GM18858 (cell line): ENCODE measurements around the gene STEAP3.

Experiments
- ATAC-seq: cut with Tn5 transposase; IDR thresholded peaks from one replicate; pipeline ENCODE4 v1.9.1; 2021; ENCODE audit not compliant: unreplicated experiment

Gene STEAP3

DNA sequence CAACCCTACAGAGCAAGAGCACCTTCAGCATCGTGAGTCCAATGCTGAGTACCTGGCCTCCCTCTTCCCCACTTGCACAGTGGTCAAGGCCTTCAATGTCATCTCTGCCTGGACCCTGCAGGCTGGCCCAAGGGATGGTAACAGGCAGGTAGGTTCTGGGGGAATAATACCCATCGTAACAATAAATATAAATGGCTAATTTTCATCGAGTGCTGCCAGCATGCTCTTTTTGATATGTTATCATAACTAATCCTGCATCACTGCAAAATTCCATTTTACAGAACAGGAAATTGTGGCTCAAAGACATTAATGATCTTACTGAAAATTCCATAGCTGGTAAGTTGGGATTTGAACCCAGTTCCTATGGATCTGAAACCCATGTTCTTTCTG lies 22.2 kb downstream of the STEAP3 start:
- ATAC-seq = no peak

DNA sequence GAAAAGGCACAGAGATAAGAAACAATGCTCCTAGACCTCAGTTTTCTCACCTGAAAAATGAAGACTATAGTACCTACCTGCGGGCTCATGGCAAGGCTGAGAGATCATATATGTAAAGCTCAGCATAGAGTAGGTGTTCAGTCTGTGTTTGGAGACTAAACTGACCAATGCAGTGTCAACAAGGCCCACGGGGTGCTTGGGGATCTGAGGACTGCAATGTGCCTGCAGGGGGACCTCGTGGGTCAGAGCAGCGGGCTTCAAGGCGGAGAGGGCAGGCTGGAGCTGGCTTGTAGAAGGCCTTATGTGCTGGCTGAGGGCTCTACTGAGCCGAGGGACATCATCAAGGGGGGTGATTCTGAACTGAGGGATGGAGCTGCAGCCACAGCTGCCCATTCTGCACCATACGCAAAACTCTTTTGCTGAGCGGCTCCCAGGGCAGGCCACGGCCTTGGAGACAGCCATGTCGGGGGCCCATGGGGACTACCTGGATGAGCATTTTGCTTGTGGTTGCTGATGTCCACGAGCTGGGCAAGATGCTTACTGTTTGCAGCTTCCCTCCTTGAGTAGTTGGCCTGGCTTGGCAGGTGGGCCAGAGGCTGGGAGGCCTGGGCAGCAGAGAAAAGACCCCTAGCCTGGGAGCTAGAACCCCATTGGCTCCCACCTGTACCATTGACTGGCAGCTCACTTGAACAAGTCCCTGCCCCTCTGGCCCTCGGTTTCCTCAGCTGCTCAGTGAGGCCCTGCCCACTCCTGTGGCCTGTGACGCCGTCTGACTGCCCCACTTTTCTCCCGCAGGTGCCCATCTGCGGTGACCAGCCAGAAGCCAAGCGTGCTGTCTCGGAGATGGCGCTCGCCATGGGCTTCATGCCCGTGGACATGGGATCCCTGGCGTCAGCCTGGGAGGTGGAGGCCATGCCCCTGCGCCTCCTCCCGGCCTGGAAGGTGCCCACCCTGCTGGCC lies 23.5 kb downstream of the STEAP3 start:
- no peak for ATAC-seq

DNA sequence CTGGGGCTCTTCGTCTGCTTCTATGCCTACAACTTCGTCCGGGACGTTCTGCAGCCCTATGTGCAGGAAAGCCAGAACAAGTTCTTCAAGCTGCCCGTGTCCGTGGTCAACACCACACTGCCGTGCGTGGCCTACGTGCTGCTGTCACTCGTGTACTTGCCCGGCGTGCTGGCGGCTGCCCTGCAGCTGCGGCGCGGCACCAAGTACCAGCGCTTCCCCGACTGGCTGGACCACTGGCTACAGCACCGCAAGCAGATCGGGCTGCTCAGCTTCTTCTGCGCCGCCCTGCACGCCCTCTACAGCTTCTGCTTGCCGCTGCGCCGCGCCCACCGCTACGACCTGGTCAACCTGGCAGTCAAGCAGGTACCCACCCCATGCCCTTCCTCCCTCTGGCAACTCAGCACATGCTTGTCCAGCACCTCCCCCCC lies 24.2 kb downstream of the STEAP3 start:
- ATAC-seq = no peak

DNA sequence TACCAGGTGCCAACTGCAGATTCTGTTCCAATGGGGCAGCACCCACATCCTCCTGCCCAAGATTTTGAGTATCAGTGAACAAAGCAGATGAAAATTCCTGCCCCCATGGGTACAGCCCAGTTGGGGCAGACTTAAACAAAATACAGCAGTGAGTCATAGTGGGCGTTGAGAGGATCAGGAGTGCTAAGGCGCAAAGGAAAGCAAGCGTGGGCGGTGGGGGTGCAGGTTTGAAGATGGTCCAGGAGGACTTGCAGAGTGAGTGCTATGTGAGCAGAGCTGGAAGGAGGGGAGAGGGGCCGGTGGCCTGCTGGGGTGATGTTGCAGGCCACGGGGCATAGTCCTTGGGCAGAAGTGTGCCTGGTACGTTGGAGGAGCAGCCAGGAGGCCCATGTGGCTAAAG lies 24.7 kb downstream of the STEAP3 start:
- ATAC-seq = no peak

DNA sequence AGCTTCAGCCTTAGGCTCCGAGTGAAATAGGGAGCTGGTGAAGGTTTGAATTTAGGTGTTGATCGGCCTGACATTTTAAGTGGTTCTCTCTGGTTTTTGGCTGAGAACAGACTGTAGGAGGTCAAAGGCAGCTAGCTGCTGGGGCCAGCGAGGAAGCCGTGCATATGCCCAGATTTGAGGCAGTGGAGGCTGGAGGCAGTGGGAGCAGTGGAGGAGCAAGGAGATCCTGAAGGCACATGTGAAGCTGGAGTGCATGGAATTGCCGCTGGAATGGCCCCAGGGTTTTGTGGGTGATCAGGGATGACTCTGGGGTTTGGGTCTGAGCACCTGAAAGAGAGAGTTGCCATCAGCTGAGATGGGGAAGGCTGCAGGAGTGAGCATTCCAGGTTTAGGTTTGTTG lies 25.1 kb downstream of the STEAP3 start:
- no peak for ATAC-seq

DNA sequence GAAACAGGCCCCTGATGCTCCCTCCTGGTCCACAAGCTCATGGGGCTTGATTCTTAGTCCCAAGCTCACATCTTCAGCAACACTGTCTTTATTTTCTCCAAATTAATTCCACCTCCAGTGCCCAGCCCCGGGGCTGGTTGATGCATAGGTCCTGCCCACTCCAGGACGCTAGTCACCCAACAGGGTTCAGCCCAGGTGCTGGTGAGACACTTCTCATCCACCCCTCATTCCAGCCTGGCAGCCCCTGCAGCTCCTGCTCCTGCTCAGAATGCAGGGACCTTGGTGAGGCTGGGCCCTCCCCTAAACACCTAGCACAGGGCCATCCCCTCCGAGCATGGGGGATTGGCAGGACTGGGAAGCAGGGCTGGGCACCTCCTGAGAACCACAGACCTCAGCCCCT lies 25.7 kb downstream of the STEAP3 start:
- no peak for ATAC-seq

DNA sequence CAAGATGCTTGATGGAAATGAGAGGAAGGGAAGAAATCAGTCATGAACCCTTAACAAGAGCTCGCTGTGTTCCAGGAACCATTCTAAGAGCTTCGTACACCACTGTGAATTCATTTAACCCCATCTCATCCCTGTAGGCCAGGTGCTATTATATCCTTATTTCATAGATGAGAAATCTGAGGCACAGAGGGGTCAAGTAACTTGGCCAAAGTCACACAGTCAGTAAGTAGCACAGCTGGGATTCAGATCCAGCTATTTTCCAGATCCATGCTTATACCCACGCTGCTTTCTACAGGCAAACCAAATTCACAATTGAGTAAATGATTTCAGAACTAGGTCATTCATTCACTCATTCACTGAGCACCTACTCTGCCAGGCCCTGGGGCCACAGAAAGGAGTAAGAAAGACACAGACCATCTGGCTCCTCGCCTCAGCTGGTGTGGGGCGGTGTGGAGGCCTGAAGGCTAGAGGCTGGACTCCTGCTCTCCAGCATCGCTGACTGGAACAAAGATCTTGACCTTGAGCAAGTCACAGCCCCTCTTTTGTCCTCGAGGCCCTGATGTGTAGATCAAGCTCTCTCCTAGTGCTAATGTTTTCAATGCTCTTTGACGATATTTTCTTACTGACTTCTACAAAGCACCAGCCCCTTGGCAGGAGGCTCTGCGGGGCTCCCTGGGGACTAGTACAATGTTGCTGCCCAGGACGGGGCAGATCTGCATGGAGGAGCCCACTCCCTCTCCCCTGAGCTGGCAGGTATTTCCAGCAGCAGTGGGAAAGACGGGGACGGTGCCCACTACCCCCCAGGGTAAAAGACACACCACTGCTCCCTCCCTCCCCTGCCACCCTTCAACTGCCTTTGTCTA lies 26.5 kb downstream of the STEAP3 start:
- no peak for ATAC-seq

DNA sequence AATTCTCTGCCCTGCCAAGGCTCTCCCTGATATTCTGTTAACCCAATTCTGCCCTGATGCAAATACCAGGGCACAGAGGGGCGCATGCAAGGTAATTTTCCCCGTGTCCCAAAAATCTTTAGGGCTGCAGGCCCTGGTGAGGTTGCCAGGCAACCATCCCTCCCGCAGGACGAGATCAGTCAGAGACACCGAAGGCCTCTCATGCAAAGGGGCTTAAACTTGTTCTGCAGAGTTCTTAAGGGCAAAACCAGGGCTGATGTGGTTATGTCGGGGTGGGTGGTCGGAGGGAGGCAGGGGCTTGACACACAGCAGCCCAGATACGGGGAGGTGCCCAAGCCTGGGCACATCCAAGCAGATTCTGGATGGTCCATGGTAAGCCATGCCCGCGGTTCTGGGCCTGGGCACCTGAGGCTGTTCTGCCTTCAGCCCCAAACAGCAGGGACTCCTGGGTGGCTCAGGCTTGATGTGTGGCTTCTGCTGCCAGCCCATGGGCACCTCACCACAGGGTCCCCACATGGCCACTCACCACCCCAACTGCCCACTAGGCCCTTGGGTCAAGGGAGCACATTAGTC lies 27.2 kb downstream of the STEAP3 start:
- no peak for ATAC-seq

DNA sequence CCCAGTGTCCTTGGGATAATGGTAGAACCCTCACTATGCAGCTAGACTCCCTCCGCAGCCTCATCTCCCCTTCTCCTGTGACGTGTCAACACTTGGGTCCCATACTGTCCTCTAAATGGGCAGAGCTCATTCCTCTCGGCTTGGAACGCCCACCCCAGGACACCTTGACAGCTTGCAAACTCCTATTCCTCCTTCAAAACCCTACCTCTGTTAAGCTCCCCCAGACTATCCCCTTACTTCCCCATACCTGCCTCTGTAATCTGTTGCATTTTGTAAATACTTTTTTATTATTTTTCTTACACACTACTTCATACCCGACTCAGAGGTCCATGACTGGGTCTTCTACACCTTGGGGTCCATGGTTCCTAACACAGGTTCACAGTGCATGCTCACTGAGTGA lies 28.0 kb downstream of the STEAP3 start:
- no peak for ATAC-seq

DNA sequence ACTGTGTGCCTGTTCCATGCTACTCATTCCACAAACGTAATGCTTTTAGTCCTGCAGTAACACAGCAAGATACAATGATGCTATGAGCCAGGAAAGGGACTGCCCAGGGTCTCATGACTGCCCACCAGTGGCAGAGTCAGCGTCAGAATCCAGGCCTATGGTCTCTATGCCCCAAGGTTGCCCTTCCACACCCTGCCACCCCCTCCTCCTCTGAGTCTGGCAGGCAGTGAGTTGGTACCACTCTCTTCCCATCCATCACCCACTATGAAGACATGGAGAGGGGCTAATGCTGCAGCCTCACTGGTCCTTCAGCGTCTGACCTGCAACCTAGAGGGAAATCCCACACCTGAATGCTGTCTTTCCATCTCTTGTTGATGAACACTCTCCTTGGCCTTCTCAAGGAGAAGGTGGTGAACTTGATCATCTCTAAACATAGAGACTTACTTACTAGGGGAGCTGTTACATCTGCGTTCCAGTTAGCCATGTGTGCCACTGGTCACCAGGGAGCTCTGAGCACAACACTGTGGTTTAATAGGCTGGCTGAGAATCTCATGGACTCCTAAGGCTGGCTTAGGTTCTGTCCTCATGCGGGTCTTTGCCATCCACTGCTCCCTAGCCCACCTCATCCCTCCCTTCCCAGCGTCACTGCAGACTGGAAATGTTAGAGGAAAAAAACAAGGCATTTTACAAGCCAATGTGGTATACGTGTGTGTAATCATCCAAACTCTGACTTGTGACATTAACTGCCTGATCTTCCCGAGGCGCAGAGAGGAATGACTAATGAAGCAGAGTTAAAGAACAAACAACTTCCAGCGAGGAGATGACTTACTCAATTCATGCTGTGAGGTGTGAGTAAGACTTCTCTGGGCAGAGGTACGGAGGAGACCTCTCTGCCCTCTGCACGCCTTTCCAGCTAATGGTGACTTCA lies 28.8 kb downstream of the STEAP3 start:
- no peak for ATAC-seq

DNA sequence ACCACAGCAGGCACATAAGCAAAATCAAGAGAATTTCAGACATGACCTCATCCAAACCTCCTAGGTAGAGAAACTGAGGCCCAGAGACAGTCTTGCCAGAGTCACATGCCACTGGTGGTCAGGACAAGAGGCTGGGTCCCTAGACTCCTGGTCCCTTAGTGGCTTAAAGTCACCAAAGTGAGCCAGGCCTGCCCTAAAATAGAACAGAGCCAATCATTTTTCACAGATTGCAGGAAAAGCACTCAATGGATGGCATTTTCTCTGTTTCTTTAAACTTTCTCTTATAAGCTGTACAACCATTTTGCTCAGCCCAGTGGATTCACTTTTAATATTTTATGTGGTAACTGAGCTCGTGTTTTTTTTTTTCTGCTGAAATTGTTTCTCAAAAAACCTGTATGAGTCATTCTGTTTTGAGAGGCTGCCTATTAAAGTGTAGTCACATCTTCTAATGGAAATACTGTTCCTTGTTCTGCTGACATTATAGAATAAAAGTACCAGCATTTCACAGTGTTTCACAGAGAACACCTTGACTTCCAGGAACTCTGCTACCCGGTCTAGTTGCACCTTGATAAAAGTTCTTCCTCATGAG lies 29.6 kb downstream of the STEAP3 start:
- no peak for ATAC-seq

DNA sequence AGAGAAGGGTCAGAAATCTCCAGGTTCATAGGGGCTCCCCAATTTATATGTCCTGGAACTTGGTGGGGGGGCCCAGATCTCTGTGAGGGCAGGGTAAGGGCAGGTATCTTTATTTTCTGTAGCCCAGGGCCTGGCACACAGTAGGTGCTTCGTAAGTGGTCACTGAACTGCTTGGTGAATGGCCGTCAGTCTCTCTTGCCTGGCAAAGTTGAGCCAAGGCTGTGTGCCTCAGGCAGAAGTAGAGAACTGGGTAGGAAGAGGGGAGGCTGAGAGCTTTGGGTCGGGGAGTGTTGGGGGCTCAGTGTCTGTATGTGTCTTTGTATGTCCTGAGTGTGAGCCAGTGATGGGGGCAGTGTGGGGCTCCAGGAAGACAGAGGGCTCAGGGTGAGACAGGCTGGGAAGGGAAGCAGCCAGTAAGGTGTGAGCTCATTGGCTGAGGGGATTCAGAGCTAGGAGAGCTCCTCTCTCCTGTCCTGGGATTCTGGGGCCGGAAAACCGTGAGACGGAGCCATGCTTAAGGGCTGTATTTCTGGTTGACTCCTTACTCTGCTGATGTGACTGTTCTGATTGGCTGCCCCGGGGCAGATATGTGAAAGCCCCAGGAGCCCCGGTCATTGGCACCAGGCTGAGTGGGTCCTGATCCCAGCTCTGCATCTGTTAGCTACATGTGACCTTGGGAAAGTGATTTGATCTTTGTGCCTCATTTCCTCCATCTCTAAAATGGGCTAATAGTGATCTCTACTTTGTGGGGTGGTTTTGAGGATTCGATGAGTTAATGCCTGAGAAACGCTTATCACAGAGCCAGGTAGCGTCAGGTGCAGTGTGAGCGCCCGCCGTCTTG lies 30.3 kb downstream of the STEAP3 start:
- no peak for ATAC-seq

DNA sequence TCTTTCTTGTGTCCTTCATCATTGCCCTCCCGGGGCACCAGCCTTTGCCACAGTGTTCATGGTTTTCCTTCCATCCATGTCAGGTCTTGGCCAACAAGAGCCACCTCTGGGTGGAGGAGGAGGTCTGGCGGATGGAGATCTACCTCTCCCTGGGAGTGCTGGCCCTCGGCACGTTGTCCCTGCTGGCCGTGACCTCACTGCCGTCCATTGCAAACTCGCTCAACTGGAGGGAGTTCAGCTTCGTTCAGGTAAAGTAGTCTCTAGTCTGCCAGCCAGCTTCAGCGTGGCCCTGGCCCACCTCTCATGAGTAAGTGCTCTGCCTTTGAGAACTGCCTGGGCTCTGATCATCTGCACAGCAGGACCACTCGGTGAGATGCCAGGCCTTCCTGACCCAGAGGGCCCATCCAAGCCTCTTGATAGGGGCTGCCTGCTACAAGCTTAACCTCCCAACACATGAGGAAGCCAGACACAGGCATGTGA lies 31.0 kb downstream of the STEAP3 start:
- ATAC-seq = no peak

DNA sequence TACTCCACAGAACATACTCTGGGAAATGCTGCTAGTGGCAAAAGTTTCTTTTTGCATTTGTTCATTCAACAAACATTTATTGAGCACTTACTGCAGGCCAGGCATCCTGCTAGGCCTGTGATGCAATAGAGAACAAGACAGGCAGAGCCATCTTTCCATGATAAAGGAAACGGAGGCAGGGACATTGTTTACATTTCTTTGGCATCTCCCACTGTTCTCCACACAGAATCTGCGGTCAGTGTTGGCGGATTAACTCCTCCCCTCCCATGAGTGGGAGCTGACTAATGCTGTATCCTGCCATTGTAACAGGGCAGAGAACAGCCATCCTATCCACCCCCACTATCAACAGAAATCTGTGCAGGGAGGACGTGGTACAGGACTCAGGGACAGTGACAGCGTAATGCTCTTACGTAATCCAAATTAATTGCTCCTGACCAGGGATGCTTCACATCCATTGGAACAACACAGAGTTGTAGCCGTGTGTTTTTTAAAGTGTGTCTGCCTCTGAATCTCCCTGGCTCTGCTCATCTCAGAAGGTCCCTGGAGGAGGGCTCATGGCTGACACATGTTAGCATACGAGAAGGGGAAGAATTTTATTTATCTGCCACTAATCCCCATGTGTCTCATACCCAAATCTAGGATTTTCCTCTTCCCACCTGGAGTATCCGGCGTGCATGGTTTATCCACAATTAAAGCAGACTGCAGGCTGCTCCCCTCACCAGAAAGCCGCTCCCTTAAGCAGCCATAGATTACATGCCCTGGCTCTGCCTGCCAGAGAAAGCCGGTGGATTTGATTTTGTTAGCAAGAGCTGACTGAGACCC lies 32.3 kb downstream of the STEAP3 start:
- ATAC-seq = no peak

DNA sequence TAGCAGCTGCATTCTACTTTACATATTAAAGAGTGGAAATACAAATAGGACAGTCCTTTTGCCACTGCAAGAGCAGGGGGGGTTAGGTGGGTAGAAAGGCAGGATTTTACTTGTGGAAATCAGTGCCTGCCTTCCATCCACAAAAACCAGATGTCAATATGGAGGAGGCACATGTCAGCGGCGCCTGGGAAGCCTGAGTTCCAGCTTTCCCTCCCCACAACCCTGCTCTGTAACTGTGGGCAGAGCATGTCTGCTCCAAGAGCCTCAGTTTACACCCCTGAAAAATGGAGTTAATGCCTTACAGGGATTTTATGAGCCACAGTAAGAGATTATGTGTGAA lies 32.9 kb downstream of the STEAP3 start:
- no peak for ATAC-seq

DNA sequence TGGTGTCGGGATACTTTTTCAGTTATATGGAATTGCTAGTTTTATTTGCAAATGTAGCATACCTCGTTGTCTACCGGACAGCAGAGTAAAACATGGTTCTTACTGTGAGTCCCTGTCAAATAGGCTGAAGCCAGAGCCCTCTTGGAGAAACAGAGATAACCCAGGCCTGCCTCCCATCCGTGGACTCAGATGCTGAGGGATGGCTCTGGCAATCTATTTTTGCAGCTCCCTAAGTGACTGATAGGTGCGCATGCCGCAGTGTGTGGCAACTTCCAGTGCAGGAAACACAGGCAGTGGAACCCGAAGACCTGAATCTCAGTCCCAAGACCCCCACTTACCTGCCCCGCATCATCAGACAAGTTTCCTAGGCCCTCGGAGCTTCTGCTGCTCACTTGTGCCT lies 33.6 kb downstream of the STEAP3 start:
- ATAC-seq = no peak

DNA sequence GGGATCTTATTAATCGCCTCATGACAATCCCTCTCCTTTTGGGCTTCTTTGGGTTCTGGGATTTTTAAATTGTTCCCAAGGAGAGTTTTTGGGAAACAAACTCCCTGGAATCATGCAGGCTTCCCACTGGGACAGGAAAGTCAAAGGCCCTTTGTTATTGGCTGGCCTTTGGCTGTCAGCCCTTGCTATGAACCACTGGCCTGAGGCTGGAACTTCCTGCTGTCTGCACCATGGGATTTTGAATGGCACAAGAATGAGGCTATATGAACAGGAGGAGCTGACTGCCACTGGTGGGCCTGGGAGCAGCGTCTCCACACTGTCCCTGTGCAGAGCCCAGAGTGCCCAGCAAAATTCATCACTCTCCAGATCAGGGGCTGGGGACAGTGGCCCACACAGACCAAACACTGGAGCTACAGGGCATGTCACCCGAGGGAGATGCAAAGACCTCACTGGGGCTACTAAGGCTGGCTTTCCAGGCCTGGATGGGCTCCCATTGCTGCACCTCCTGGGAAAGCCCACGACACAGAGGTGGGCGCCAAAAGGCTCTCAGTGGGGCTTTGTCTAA lies 35.7 kb downstream of the STEAP3 start:
- no peak for ATAC-seq
